K562 (cell line): ENCODE data around the gene SRSF1. TPM values are rescaled to one million over a fixed set of nuclear protein-coding genes. Genes with fewer than 3 reads are reported as not detected.

ENCODE experiments used
- C11orf30 ChIP-seq: fragments of 450-650 bp; IDR thresholded peaks from 2 replicates; pipeline ENCODE4 v1.6.1; 2016; ENCODE audit warnings: low read depth, mild to moderate bottlenecking
- CTBP1 ChIP-seq: fragments of 450-650 bp; IDR thresholded peaks from 2 replicates; pipeline ENCODE4 v1.6.1; 2016; ENCODE audit warnings: borderline replicate concordance
- GTF2A2 ChIP-seq: IDR thresholded peaks from 2 replicates; pipeline ENCODE4 v1.6.1; 2016; ENCODE audit warnings: mild to moderate bottlenecking, missing genetic modification characterization, missing compliant biosample characterization
- MCM3 ChIP-seq: fragments of 450-650 bp; IDR thresholded peaks from 2 replicates; pipeline ENCODE4 v1.6.1; 2016
- POLR2H ChIP-seq: IDR thresholded peaks from 2 replicates; pipeline ENCODE4 v1.6.1; 2016; ENCODE audit warnings: missing genetic modification characterization, low read depth, mild to moderate bottlenecking, control low read depth, missing compliant biosample characterization, moderate library complexity
- RFX1 ChIP-seq: fragments of 450-650 bp; IDR thresholded peaks from 2 replicates; pipeline ENCODE4 v1.6.1; 2016; ENCODE audit warnings: mild to moderate bottlenecking, moderate library complexity
- SP2 ChIP-seq: IDR thresholded peaks from 2 replicates; pipeline ENCODE4 v1.6.1; 2011; ENCODE audit warnings: mild to moderate bottlenecking, low read depth, low read length, moderate library complexity; ENCODE audit not compliant: poor library complexity, severe bottlenecking; ENCODE audit errors: extremely low read depth
- SUPT5H ChIP-seq: fragments of 450-650 bp; IDR thresholded peaks from 2 replicates; pipeline ENCODE4 v1.6.1; 2016
- WHSC1 ChIP-seq: IDR thresholded peaks from one replicate; pipeline ENCODE4 v1.6.1; 2012; ENCODE audit warnings: low read length, control low read depth, inconsistent platforms
- ZNF146 ChIP-seq: IDR thresholded peaks from one replicate; pipeline ENCODE4 v1.6.1; 2018; ENCODE audit warnings: missing compliant biosample characterization; ENCODE audit not compliant: unreplicated experiment
- polyA plus RNA-seq, 8 experiments: library from polyadenylated mRNA; depleted of rRNA in 4 of 8; stranded (reverse) in 5 of 8; unstranded in 3 of 8; fragments of >200 nt; fragmentation: Nextera tagmentation in 2 of 8; fragmentation: Illumina TruSeq in 1 of 8; extraction: Ambion mirVana in 2 of 8; extraction: Trizol in 1 of 8; gene quantifications; 2 replicates each; pipeline versions ENCODE4 v1.2.1 to v1.2.3, GENCODE V29; 2011 to 2014; ENCODE audit warnings: inconsistent platforms in 1 of 8, missing spikeins in 1 of 8
- total RNA-seq, 7 experiments: library from RNA; depleted of rRNA in 6 of 7; stranded (reverse); fragments of >200 nt in 6 of 7; fragmentation: Illumina TruSeq in 2 of 7; extraction: Trizol in 2 of 7; gene quantifications; 2 replicates each; pipeline versions ENCODE4 v1.2.1 to v1.2.3, GENCODE V29; 2011 to 2021; ENCODE audit warnings: low replicate concordance in 1 of 7
- TF ChIP-seq, protein P1 (sequence below), 2 experiments: fragments of 450-650 bp; formaldehyde crosslinking in 1 of 2; IDR thresholded peaks; 2 replicates each; pipeline versions ENCODE4 v1.4.0 to v1.6.1; 2014 to 2020; ENCODE audit warnings: mild to moderate bottlenecking in 2 of 2, borderline replicate concordance in 1 of 2, low read depth in 1 of 2
- TF ChIP-seq, protein P2 (sequence below): IDR thresholded peaks from 2 replicates; pipeline ENCODE4 v1.6.1; 2011; ENCODE audit warnings: borderline replicate concordance, low read depth, mild to moderate bottlenecking, moderate library complexity, low read length; ENCODE audit not compliant: insufficient read depth, poor library complexity, severe bottlenecking
- TF ChIP-seq, protein P3 (sequence below): fragments of 450-650 bp; formaldehyde crosslinking; IDR thresholded peaks from 2 replicates; pipeline ENCODE4 v1.4.0; 2022; ENCODE audit warnings: mild to moderate bottlenecking, moderate library complexity
- TF ChIP-seq, protein P4 (sequence below): fragments of 200-800 bp; sonication (Bioruptor generic); IDR thresholded peaks from 2 replicates; pipeline ENCODE4 v1.6.1; 2017; ENCODE audit warnings: missing genetic modification characterization, missing compliant biosample characterization

The SRSF1 gene
- total and polyA plus RNA-seq, 9 of the 15 experiments (the other 6 are each of a cell fraction or from before 2014, with no cell fraction given) = 77.8 to 559 (median 442) TPM

DNA sequence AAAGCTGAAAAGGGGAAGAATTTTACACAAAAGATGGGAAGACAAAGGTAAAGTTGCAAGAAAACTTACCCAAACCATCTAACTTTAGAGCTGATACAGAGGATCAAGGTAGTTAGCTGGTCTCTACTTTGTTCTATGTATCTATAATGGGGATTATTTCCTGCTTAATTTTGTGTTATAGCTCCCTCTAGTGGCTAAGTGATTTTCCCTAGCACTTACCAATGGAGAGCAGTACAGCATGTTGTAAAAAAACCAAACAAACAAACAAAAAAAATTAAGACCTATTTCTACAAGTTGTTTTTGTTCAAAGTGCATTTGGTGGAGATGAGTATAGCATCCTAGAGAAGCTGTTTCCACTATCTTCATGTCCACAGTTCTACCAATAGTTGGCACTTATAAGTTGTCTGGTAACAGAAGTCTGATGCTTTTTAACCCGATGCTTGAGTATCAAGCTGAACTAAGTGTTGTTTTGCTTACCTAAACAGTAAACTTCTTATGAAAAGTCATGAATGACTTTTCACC is 7.5 kb downstream of the SRSF1 start (continued):
- TF ChIP-seq, protein P1, sequence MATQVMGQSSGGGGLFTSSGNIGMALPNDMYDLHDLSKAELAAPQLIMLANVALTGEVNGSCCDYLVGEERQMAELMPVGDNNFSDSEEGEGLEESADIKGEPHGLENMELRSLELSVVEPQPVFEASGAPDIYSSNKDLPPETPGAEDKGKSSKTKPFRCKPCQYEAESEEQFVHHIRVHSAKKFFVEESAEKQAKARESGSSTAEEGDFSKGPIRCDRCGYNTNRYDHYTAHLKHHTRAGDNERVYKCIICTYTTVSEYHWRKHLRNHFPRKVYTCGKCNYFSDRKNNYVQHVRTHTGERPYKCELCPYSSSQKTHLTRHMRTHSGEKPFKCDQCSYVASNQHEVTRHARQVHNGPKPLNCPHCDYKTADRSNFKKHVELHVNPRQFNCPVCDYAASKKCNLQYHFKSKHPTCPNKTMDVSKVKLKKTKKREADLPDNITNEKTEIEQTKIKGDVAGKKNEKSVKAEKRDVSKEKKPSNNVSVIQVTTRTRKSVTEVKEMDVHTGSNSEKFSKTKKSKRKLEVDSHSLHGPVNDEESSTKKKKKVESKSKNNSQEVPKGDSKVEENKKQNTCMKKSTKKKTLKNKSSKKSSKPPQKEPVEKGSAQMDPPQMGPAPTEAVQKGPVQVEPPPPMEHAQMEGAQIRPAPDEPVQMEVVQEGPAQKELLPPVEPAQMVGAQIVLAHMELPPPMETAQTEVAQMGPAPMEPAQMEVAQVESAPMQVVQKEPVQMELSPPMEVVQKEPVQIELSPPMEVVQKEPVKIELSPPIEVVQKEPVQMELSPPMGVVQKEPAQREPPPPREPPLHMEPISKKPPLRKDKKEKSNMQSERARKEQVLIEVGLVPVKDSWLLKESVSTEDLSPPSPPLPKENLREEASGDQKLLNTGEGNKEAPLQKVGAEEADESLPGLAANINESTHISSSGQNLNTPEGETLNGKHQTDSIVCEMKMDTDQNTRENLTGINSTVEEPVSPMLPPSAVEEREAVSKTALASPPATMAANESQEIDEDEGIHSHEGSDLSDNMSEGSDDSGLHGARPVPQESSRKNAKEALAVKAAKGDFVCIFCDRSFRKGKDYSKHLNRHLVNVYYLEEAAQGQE (IDR thresholded peaks at IDR 0.05; ENCODE audit: borderline replicate concordance) = peak; percentile 24; the same call in 1 of the 2 replicates
- TF ChIP-seq, protein P1 (CRISPR knock-in tag; IDR thresholded peaks at IDR 0.05; ENCODE audit: low read depth) = no peak
- TF ChIP-seq SP2 (no peak), SUPT5H (peak; percentile 69), MCM3 (no peak), POLR2H (tag) (peak; percentile 49), C11orf30 (no peak), CTBP1 (no peak), RFX1 (no peak), GTF2A2 (tag) (no peak), WHSC1 (no peak), ZNF146 (CRISPR knock-in tag) (no peak)
- TF ChIP-seq, protein P2, sequence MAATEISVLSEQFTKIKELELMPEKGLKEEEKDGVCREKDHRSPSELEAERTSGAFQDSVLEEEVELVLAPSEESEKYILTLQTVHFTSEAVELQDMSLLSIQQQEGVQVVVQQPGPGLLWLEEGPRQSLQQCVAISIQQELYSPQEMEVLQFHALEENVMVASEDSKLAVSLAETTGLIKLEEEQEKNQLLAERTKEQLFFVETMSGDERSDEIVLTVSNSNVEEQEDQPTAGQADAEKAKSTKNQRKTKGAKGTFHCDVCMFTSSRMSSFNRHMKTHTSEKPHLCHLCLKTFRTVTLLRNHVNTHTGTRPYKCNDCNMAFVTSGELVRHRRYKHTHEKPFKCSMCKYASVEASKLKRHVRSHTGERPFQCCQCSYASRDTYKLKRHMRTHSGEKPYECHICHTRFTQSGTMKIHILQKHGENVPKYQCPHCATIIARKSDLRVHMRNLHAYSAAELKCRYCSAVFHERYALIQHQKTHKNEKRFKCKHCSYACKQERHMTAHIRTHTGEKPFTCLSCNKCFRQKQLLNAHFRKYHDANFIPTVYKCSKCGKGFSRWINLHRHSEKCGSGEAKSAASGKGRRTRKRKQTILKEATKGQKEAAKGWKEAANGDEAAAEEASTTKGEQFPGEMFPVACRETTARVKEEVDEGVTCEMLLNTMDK = peak; percentile 27
- TF ChIP-seq, protein P3, sequence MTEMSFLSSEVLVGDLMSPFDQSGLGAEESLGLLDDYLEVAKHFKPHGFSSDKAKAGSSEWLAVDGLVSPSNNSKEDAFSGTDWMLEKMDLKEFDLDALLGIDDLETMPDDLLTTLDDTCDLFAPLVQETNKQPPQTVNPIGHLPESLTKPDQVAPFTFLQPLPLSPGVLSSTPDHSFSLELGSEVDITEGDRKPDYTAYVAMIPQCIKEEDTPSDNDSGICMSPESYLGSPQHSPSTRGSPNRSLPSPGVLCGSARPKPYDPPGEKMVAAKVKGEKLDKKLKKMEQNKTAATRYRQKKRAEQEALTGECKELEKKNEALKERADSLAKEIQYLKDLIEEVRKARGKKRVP (CRISPR knock-in tag) = peak; percentile 30; the same call in 1 of the 2 replicates
- TF ChIP-seq, protein P4, sequence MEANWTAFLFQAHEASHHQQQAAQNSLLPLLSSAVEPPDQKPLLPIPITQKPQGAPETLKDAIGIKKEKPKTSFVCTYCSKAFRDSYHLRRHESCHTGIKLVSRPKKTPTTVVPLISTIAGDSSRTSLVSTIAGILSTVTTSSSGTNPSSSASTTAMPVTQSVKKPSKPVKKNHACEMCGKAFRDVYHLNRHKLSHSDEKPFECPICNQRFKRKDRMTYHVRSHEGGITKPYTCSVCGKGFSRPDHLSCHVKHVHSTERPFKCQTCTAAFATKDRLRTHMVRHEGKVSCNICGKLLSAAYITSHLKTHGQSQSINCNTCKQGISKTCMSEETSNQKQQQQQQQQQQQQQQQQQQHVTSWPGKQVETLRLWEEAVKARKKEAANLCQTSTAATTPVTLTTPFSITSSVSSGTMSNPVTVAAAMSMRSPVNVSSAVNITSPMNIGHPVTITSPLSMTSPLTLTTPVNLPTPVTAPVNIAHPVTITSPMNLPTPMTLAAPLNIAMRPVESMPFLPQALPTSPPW (CRISPR knock-in tag) = no peak
